ENCODE measurements around the gene ATP8A2. TPM values are rescaled to one million over a fixed set of nuclear protein-coding genes. Genes with fewer than 3 reads are reported as not detected.

Gene ATP8A2
- total and polyA plus RNA-seq, 2 of the 8 experiments (the other 6 are each of a cell fraction or from before 2014, with no cell fraction given) = 2.4 to 8.3 TPM

GRCh38 chr13:25673711-25674110 is 301.9 kb downstream of the ATP8A2 start (continued):
- TF ChIP-seq BACH1 (IDR thresholded peaks at IDR 0.05; ENCODE audit: low read length) = no peak
- no peak for TF ChIP-seq E2F6 (IDR thresholded peaks at IDR 0.05)

Data from H1 (cell line).